ENCODE results near the gene DYRK4. TPM values are rescaled to one million over a fixed set of nuclear protein-coding genes. Genes with fewer than 3 reads are reported as not detected.

Gene DYRK4
- total and polyA plus RNA-seq, 4 experiments from 2014 or later: 15.6 to 34.7 (median 23.9) TPM

Other genes with a start within 250 kb of the DYRK4 start
- 10 to 100 TPM; 15.2 to 17.3 TPM for gene TIGAR, start 241.0 kb upstream of the DYRK4 start, total RNA-seq
- 1 to 10 TPM; 1.9 to 2.7 TPM for gene TIGAR, start 241.0 kb upstream of the DYRK4 start, polyA plus RNA-seq
- not detected for gene FGF23, start 182.5 kb upstream of the DYRK4 start, total RNA-seq
- gene FGF23, start 182.5 kb upstream of the DYRK4 start, polyA plus RNA-seq: not detected
- gene FGF6, start 116.4 kb upstream of the DYRK4 start, total RNA-seq: not detected
- not detected for gene FGF6, start 116.4 kb upstream of the DYRK4 start, polyA plus RNA-seq
- gene RAD51AP1, start 23.3 kb upstream of the DYRK4 start, total RNA-seq: 1 to 10 TPM in 1 of 2 experiments, under 1 TPM in 1; 0.58 to 1.5 TPM
- 1 to 10 TPM in 1 of 2 donors, under 1 TPM in 1; 0.62 to 2.9 TPM for gene RAD51AP1, start 23.3 kb upstream of the DYRK4 start, polyA plus RNA-seq
- gene AKAP3, start 86.8 kb downstream of the DYRK4 start, total RNA-seq: 1 to 10 TPM; 5.5 to 6.2 TPM
- gene AKAP3, start 86.8 kb downstream of the DYRK4 start, polyA plus RNA-seq: 1 to 10 TPM in 1 of 2 donors, under 1 TPM in 1; 0.60 to 1.1 TPM
- gene NDUFA9, start 86.9 kb downstream of the DYRK4 start, total RNA-seq: 10 to 100 TPM; 55.7 to 58.6 TPM
- gene NDUFA9, start 86.9 kb downstream of the DYRK4 start, polyA plus RNA-seq: 100 to 1,000 TPM; 134 to 246 TPM
- gene GALNT8, start 158.2 kb downstream of the DYRK4 start, total RNA-seq: 1 to 10 TPM in 1 of 2 experiments, under 1 TPM in 1; 0.99 to 1.3 TPM
- 1 to 10 TPM; 2.0 to 3.4 TPM for gene GALNT8, start 158.2 kb downstream of the DYRK4 start, polyA plus RNA-seq

All from CD4-positive, alpha-beta memory T cell (primary cell).